SK-N-SH (cell line): ENCODE data around the gene UTP3.

Experiments used
- CHD2 ChIP-seq: fragments of 150-350 bp; IDR thresholded peaks from 2 replicates; pipeline ENCODE4 v1.6.1; 2018; ENCODE audit warnings: low read length; ENCODE audit not compliant: partially characterized antibody
- CTCF ChIP-seq: fragments of 200-600 bp; sonication (generic); IDR thresholded peaks from 2 replicates; pipeline ENCODE4 v1.6.1; 2017; ENCODE audit warnings: antibody characterized with exemption, mild to moderate bottlenecking, moderate library complexity
- RAD21 ChIP-seq: IDR thresholded peaks from 2 replicates; pipeline ENCODE4 v1.6.1; 2012; ENCODE audit warnings: mild to moderate bottlenecking, low read length
- REST ChIP-seq: IDR thresholded peaks from 2 replicates; pipeline ENCODE4 v1.6.1; 2012; ENCODE audit warnings: mild to moderate bottlenecking, low read depth, low read length, moderate library complexity
- SIN3A ChIP-seq: IDR thresholded peaks from 2 replicates; pipeline ENCODE4 v1.6.1; 2012; ENCODE audit warnings: low read depth, mild to moderate bottlenecking, low read length, moderate library complexity, borderline replicate concordance

- TF ChIP-seq RAD21, result no peak
- no peak for TF ChIP-seq CTCF
- no peak for TF ChIP-seq CHD2
- TF ChIP-seq SIN3A, result no peak
- TF ChIP-seq REST, result no peak
Observed at GRCh38 chr4:70660106-70660505, 28.2 kb upstream of the UTP3 start.
